Measurements from ENCODE around the gene RRP8.

The RRP8 gene

GRCh38 chr11:6588018-6588417 is 15.4 kb downstream of the RRP8 start:
- no peak overlapping the region for H3K4me3 Mint-ChIP-seq
- CTCF ChIA-PET, result no interaction called here
- H3K9me3 Mint-ChIP-seq, result peaks cover 18% of the 10 kb centered on the region
- no peaks in the 10 kb centered on the region for H3K27me3 Mint-ChIP-seq
- no peak overlapping the region for H3K27ac Mint-ChIP-seq
- no peak for DNase-seq
- H3K4me1 Mint-ChIP-seq, result no peaks in the 10 kb centered on the region
- peaks cover 36% of the 10 kb centered on the region for H3K36me3 Mint-ChIP-seq

- Mint-ChIP-seq H3K9me3 (peaks cover 21% of the 10 kb centered on the region), H3K36me3 (peaks cover 40% of the 10 kb centered on the region), H3K27ac (no peak overlapping the region), H3K4me3 (no peak overlapping the region), H3K27me3 (no peaks in the 10 kb centered on the region), H3K4me1 (no peaks in the 10 kb centered on the region)
- CTCF ChIA-PET, result interaction anchor here (0.8 to 1.1 kb wide), 2 partner anchors 10 to 96 kb away, joined by 3 read pairs; partner anchors contain the start of gene MRPL17
- no peak for DNase-seq
These were observed 16.0 kb downstream of the RRP8 start for GRCh38 chr11:6587360-6587953.

GRCh38 chr11:6586434-6587359 is 16.7 kb downstream of the RRP8 start:
- H3K4me1 Mint-ChIP-seq, result no peaks in the 10 kb centered on the region
- DNase-seq, result no peak
- no peak overlapping the region for H3K27ac Mint-ChIP-seq
- H3K4me3 Mint-ChIP-seq, result no peak overlapping the region
- H3K27me3 Mint-ChIP-seq, result no peaks in the 10 kb centered on the region
- H3K36me3 Mint-ChIP-seq, result peaks cover 38% of the 10 kb centered on the region
- CTCF ChIA-PET, result interaction anchor here (0.8 to 1.1 kb wide), 2 partner anchors 10 to 97 kb away, joined by 3 read pairs; partner anchors contain the start of gene MRPL17
- H3K9me3 Mint-ChIP-seq, result peaks cover 25% of the 10 kb centered on the region

DNA sequence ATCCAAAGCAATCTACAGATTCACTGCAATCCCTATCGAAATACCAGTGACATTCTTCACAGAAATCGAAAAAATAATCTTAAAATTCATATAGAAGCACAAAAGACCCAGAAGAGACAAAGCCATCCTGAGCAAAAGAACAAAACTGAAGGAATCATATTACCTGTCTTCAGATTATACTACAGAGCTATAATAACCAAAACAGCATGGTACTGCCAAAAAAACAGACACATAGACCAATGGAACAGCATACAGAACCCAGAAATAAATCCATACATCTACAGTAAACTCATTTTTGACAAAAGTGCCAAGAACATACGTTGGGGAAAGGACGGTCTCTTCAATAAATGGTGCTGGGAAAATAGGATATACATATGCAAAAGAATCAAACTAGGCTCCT is 18.9 kb downstream of the RRP8 start:
- Mint-ChIP-seq H3K27ac (no peak overlapping the region), H3K9me3 (peaks cover 25% of the 10 kb centered on the region), H3K27me3 (no peaks in the 10 kb centered on the region), H3K36me3 (peaks cover 32% of the 10 kb centered on the region), H3K4me1 (no peaks in the 10 kb centered on the region), H3K4me3 (no peak overlapping the region)
- CTCF ChIA-PET, result no interaction called here
- DNase-seq, result no peak

- Mint-ChIP-seq H3K4me3 (no peak overlapping the region), H3K36me3 (peaks cover 32% of the 10 kb centered on the region)
These were observed 19.8 kb downstream of the RRP8 start for GRCh38 chr11:6583584-6583983.

GRCh38 chr11:6579681-6580080 is 23.7 kb downstream of the RRP8 start:
- Mint-ChIP-seq H3K27me3 (no peaks in the 10 kb centered on the region), H3K4me1 (no peaks in the 10 kb centered on the region), H3K36me3 (peaks cover 25% of the 10 kb centered on the region), H3K4me3 (no peak overlapping the region), H3K27ac (no peak overlapping the region), H3K9me3 (peaks cover 21% of the 10 kb centered on the region)
- CTCF ChIA-PET, result interaction anchor here (1.1 to 1.2 kb wide), 2 partner anchors 104 to 328 kb away, joined by 3 to 4 read pairs; partner anchors contain the start of gene MRPL17
- DNase-seq, result no peak

More at GRCh38 chr11:6583584-6583983, 19.8 kb downstream of the RRP8 start:
- Mint-ChIP-seq H3K27ac (no peak overlapping the region), H3K4me1 (no peaks in the 10 kb centered on the region), H3K27me3 (no peaks in the 10 kb centered on the region), H3K9me3 (peaks cover 25% of the 10 kb centered on the region)
- CTCF ChIA-PET, result no interaction called here
- DNase-seq, result no peak

GRCh38 chr11:6578134-6578533 is 25.3 kb downstream of the RRP8 start:
- H3K27ac Mint-ChIP-seq, result no peak overlapping the region
- DNase-seq, result no peak
- H3K27me3 Mint-ChIP-seq, result no peaks in the 10 kb centered on the region
- H3K4me1 Mint-ChIP-seq, result no peaks in the 10 kb centered on the region
- peaks cover 8% of the 10 kb centered on the region for H3K9me3 Mint-ChIP-seq
- H3K4me3 Mint-ChIP-seq, result no peak overlapping the region
- CTCF ChIA-PET, result interaction anchor here (1.1 to 1.6 kb wide), 2 partner anchors 15 to 47 kb away, joined by 3 read pairs; no protein-coding TSS in a partner anchor
- peaks cover 11% of the 10 kb centered on the region for H3K36me3 Mint-ChIP-seq

DNA sequence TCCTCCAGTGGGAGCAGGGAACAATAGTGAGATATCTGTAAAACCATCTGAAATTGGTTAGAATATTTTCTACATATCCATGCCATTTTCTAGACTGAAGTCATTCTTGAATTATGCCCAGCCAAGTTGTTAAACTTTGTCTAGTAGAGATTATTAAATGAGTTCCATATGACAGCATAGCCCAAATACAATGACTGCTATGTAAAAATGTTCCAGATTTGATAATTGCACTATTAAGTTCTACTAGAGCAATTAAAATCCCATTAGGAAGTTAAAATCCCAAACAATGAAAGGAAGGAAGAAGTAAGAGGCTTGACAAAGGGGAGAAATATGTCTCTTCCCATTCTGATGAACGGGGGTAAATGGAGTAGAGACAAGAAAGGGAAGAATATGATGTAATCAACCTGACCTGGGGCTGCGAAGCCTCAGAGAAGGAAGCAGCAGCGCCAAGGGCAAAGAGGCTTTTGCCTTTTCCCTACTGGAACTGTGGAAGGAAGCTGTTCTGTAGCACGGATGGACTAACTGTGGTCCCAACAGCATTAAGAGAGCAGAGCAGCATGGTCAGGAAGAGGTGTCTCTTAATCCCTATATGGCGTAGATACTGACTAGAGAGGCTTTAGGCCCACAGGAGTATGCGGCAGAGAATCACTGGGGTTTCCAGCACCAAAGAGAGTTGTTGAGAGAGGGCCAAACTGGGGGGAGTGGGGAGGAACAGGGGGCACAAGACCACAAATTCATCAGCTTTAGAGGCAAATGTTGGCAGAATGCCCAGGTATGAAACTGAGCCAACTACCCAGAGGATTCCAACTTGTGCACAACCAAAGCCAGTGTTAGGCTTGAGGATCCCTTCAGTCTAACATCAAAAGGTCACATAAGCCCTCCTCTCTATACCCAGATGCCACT is 26.7 kb downstream of the RRP8 start:
- Mint-ChIP-seq H3K27ac (no peak overlapping the region), H3K36me3 (peaks cover 3% of the 10 kb centered on the region)
- CTCF ChIA-PET, result interaction anchor here (0.6 to 1.6 kb wide), 2 partner anchors 16 to 20 kb away, joined by 3 read pairs; no protein-coding TSS in a partner anchor

GRCh38 chr11:6574816-6575715 is 28.4 kb downstream of the RRP8 start:
- peaks cover 2% of the 10 kb centered on the region for H3K36me3 Mint-ChIP-seq
- no peaks in the 10 kb centered on the region for H3K4me1 Mint-ChIP-seq
- no peaks in the 10 kb centered on the region for H3K9me3 Mint-ChIP-seq
- no peak overlapping the region for H3K4me3 Mint-ChIP-seq
- H3K27me3 Mint-ChIP-seq, result no peaks in the 10 kb centered on the region
- H3K27ac Mint-ChIP-seq, result no peak overlapping the region
- CTCF ChIA-PET, result no interaction called here
- no peak for DNase-seq

More for the DNA sequence above, 26.7 kb downstream of the RRP8 start:
- DNase-seq, result no peak
- H3K27me3 Mint-ChIP-seq, result no peaks in the 10 kb centered on the region
- H3K4me3 Mint-ChIP-seq, result no peak overlapping the region
- H3K4me1 Mint-ChIP-seq, result no peaks in the 10 kb centered on the region
- no peaks in the 10 kb centered on the region for H3K9me3 Mint-ChIP-seq

DNA sequence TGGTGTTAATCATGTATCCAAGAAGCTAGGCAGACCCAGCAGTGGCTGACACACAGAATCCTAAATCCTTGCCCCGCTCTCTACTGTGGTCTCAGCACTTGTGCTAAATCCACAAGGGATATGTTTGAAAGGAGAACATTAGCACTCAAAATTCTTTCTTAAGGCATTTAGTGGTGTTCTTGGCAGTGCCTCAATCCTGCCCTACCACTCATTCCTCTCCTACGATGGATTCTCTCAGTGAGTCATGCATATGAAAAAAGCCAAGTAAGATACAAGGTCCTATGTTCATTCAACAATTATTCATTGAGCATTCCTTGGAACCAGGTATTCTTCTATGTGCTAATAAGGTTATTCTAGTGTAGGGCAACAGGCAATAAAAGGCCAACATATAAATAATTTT is 31.2 kb downstream of the RRP8 start:
- Mint-ChIP-seq H3K4me1 (no peaks in the 10 kb centered on the region), H3K27ac (no peak overlapping the region), H3K36me3 (peaks cover 5% of the 10 kb centered on the region), H3K9me3 (no peaks in the 10 kb centered on the region), H3K27me3 (no peaks in the 10 kb centered on the region), H3K4me3 (no peak overlapping the region)
- CTCF ChIA-PET, result no interaction called here
- DNase-seq, result no peak

GRCh38 chr11:6571434-6572008 is 31.9 kb downstream of the RRP8 start:
- no peaks in the 10 kb centered on the region for H3K4me1 Mint-ChIP-seq
- H3K9me3 Mint-ChIP-seq, result no peaks in the 10 kb centered on the region
- no peak overlapping the region for H3K4me3 Mint-ChIP-seq
- H3K27ac Mint-ChIP-seq, result no peak overlapping the region
- no peaks in the 10 kb centered on the region for H3K27me3 Mint-ChIP-seq
- peaks cover 5% of the 10 kb centered on the region for H3K36me3 Mint-ChIP-seq
- no peak for DNase-seq
- CTCF ChIA-PET, result no interaction called here

- H3K27ac Mint-ChIP-seq, result no peak overlapping the region
- H3K4me1 Mint-ChIP-seq, result no peaks in the 10 kb centered on the region
- H3K9me3 Mint-ChIP-seq, result no peaks in the 10 kb centered on the region
- CTCF ChIA-PET, result no interaction called here
- DNase-seq, result no peak
- H3K36me3 Mint-ChIP-seq, result peaks cover 5% of the 10 kb centered on the region
- no peaks in the 10 kb centered on the region for H3K27me3 Mint-ChIP-seq
- no peak overlapping the region for H3K4me3 Mint-ChIP-seq
These were observed 32.6 kb downstream of the RRP8 start for GRCh38 chr11:6570691-6571427.
